Measurements from ENCODE around the gene RHBDD1. TPM values are rescaled to one million over a fixed set of nuclear protein-coding genes. Genes with fewer than 3 reads are reported as not detected.

The RHBDD1 gene
- total RNA-seq, 1 donor from 2014 or later, result 90.2 TPM

- ATAC-seq (ENCODE audit: low read depth), result no peak
- Mint-ChIP-seq H3K9me3 (no peaks in the 10 kb centered on the region), H3K27me3 (no peaks in the 10 kb centered on the region), H3K4me3 (no peak overlapping the region), H3K36me3 (ENCODE audit: low read depth) (peaks cover 70% of the 10 kb centered on the region), H3K27ac (no peak overlapping the region), H3K4me1 (no peaks in the 10 kb centered on the region)
- intact Hi-C loops (cut with micrococcal nuclease), result no loop called here
- CTCF ChIA-PET, result interaction anchor here (0.6 kb wide), 1 partner anchor 878 kb away, joined by 4 read pairs; no protein-coding TSS in a partner anchor
- no peak for TF ChIP-seq CTCF (IDR thresholded peaks at IDR 0.05)
- no peak for DNase-seq
- POLR2A ChIA-PET, result interaction anchor here (1.5 kb wide), 1 partner anchor 160 kb away, joined by 3 read pairs; the partner anchor contains the start of gene RHBDD1
Observed at GRCh38 chr2:226995625-226996041, 159.8 kb downstream of the RHBDD1 start.

- Mint-ChIP-seq H3K27me3 (no peaks in the 10 kb centered on the region), H3K4me3 (no peak overlapping the region), H3K27ac (no peak overlapping the region), H3K4me1 (no peaks in the 10 kb centered on the region), H3K36me3 (ENCODE audit: low read depth) (peaks cover 70% of the 10 kb centered on the region), H3K9me3 (no peaks in the 10 kb centered on the region)
- intact Hi-C loops (cut with micrococcal nuclease), result no loop called here
- DNase-seq (no peak), ATAC-seq (ENCODE audit: low read depth) (no peak)
- ChIA-PET CTCF (interaction anchor here (1.1 kb wide), 1 partner anchor 14 kb away, joined by 3 read pairs; no protein-coding TSS in a partner anchor), POLR2A (no interaction called here)
- no peak for TF ChIP-seq CTCF (IDR thresholded peaks at IDR 0.05)
Observed at GRCh38 chr2:226999661-227000060, 163.8 kb downstream of the RHBDD1 start.

GRCh38 chr2:227000123-227000522, 164.3 kb downstream of the RHBDD1 start:
- Mint-ChIP-seq H3K27ac (no peak overlapping the region), H3K27me3 (no peaks in the 10 kb centered on the region), H3K9me3 (no peaks in the 10 kb centered on the region), H3K36me3 (ENCODE audit: low read depth) (peaks cover 68% of the 10 kb centered on the region), H3K4me3 (no peak overlapping the region), H3K4me1 (no peaks in the 10 kb centered on the region)
- no peak for DNase-seq
- CTCF ChIA-PET, result interaction anchor here (1.1 kb wide), 1 partner anchor 15 kb away, joined by 3 read pairs; no protein-coding TSS in a partner anchor
- intact Hi-C loops (cut with micrococcal nuclease), result no loop called here
- ATAC-seq (ENCODE audit: low read depth), result no peak
- POLR2A ChIA-PET, result no interaction called here
- TF ChIP-seq CTCF (IDR thresholded peaks at IDR 0.05), result no peak

- intact Hi-C loops (cut with micrococcal nuclease), result no loop called here
- H3K36me3 Mint-ChIP-seq (ENCODE audit: low read depth), result peaks cover 50% of the 10 kb centered on the region
- no peak overlapping the region for H3K4me3 Mint-ChIP-seq
- H3K27me3 Mint-ChIP-seq, result no peaks in the 10 kb centered on the region
- ATAC-seq (ENCODE audit: low read depth) (no peak), DNase-seq (no peak)
- POLR2A ChIA-PET, result no interaction called here
- H3K9me3 Mint-ChIP-seq, result no peaks in the 10 kb centered on the region
- no peak for TF ChIP-seq CTCF (IDR thresholded peaks at IDR 0.05)
- H3K27ac Mint-ChIP-seq, result no peak overlapping the region
- CTCF ChIA-PET, result no interaction called here
- no peaks in the 10 kb centered on the region for H3K4me1 Mint-ChIP-seq
Observed at GRCh38 chr2:227004482-227004881, 168.6 kb downstream of the RHBDD1 start.

GRCh38 chr2:227006189-227006897, 170.5 kb downstream of the RHBDD1 start:
- no peak for TF ChIP-seq CTCF (IDR thresholded peaks at IDR 0.05)

More at GRCh38 chr2:227006189-227006897, 170.5 kb downstream of the RHBDD1 start:
- ChIA-PET CTCF (no interaction called here), POLR2A (no interaction called here)
- Mint-ChIP-seq H3K9me3 (no peaks in the 10 kb centered on the region), H3K36me3 (ENCODE audit: low read depth) (peaks cover 34% of the 10 kb centered on the region), H3K27ac (no peak overlapping the region), H3K4me1 (no peaks in the 10 kb centered on the region), H3K4me3 (no peak overlapping the region), H3K27me3 (no peaks in the 10 kb centered on the region)
- intact Hi-C loops (cut with micrococcal nuclease), result no loop called here
- DNase-seq, result no peak
- ATAC-seq (ENCODE audit: low read depth), result no peak

Data from activated B cell treated with CpG ODN at 0.5 μM for 24 hours (primary cell).